ENCODE results near the gene RFC2. TPM values are rescaled to one million over a fixed set of nuclear protein-coding genes. Genes with fewer than 3 reads are reported as not detected.

The RFC2 gene
- polyA plus RNA-seq, 1 of the 3 experiments (the other 2 are of a cell fraction), result 31.2 TPM

- no peak for TF ChIP-seq RAD21 (IDR thresholded peaks at IDR 0.05; ENCODE audit: low read length)
- no peak for TF ChIP-seq SMC3 (IDR thresholded peaks at IDR 0.05; ENCODE audit: low read depth, low read length)
- TF ChIP-seq ZBTB33 (IDR thresholded peaks at IDR 0.05; ENCODE audit: borderline replicate concordance, low read depth), result no peak
- TF ChIP-seq CTCF (IDR thresholded peaks at IDR 0.05), result no peak
Measured at GRCh38 chr7:74216361-74216761, 37.8 kb downstream of the RFC2 start.

GRCh38 chr7:74215921-74216320 lies 38.3 kb downstream of the RFC2 start:
- WGBS (ENCODE audit: low lambda C conversion rate), result 80% methylated on average over 13 of the region's 15 CpGs
- Histone ChIP-seq H3K9me2 (no peaks in the 10 kb centered on the region), H3K36me3 (replicated peaks in 1 of 2; ENCODE audit: control insufficient read depth in 1 of 2, insufficient read depth in 2 of 2, low read length in 1 of 2) (no peaks in the 10 kb centered on the region), H2AFZ (ENCODE audit: low read depth) (no peak overlapping the region), H3K4me1 (ENCODE audit: control insufficient read depth in 1 of 2, insufficient read depth in 2 of 2, low read depth in 1 of 2, low read length in 1 of 2) (no peaks in the 10 kb centered on the region), H3K4me3 (ENCODE audit: low read depth in 2 of 2, low read length in 1 of 2) (no peak overlapping the region), H4K20me1 (ENCODE audit: insufficient read depth) (no peaks in the 10 kb centered on the region), H3K9ac (no peak overlapping the region), H3K27ac (ENCODE audit: low read depth in 2 of 2, low read length in 1 of 2) (no peak overlapping the region), H3K27me3 (ENCODE audit: insufficient read depth) (no peaks in the 10 kb centered on the region), H3K4me2 (no peak overlapping the region), H3F3A (replicated peaks; ENCODE audit: insufficient read depth) (peaks cover 15% of the 10 kb centered on the region), H3K9me3 (no peaks in the 10 kb centered on the region), H3K79me2 (ENCODE audit: insufficient read depth) (no peaks in the 10 kb centered on the region)
- POLR2A ChIA-PET, result no interaction called here
- CTCF ChIA-PET, result interaction anchor here (0.9 to 3.9 kb wide), 3 partner anchors 10 to 185 kb away, joined by 3 to 48 read pairs (median 8); no protein-coding TSS in a partner anchor
- DNase-seq, result no peak
- TF ChIP-seq FOXJ3 (CRISPR knock-in tag; IDR thresholded peaks at IDR 0.05), result no peak
- TF ChIP-seq MAX (IDR thresholded peaks at IDR 0.05; ENCODE audit: low read depth), result no peak
- no peak for TF ChIP-seq RAD21 (IDR thresholded peaks at IDR 0.05; ENCODE audit: low read length)
- TF ChIP-seq SIN3A (IDR thresholded peaks at IDR 0.05; ENCODE audit: borderline replicate concordance, low read depth, low read length), result no peak
- no peak for TF ChIP-seq YY1 (IDR thresholded peaks at IDR 0.05; ENCODE audit: low read depth)
- no peak for TF ChIP-seq CHD2 (IDR thresholded peaks at IDR 0.05; ENCODE audit: low read length, partially characterized antibody)
- TF ChIP-seq NRF1 (IDR thresholded peaks at IDR 0.05; ENCODE audit: low read depth, low read length), result no peak
- no peak for TF ChIP-seq REST (IDR thresholded peaks at IDR 0.05; ENCODE audit: low read depth, low read length)
- TF ChIP-seq TAF1 (IDR thresholded peaks at IDR 0.05; ENCODE audit: borderline replicate concordance, low read depth, low read length), result no peak
- TF ChIP-seq POLR2AphosphoS5 (IDR thresholded peaks at IDR 0.05; ENCODE audit: low read depth, low read length), result no peak
- no peak for TF ChIP-seq IRF3 (IDR thresholded peaks at IDR 0.05; ENCODE audit: low read depth, low read length)
- no peak for TF ChIP-seq PBX3 (IDR thresholded peaks at IDR 0.05)
- TF ChIP-seq RXRA (IDR thresholded peaks at IDR 0.05; ENCODE audit: borderline replicate concordance, low read depth), result no peak

More at GRCh38 chr7:74216361-74216761, 37.8 kb downstream of the RFC2 start:
- Histone ChIP-seq H4K20me1 (ENCODE audit: insufficient read depth) (no peaks in the 10 kb centered on the region), H3K4me1 (ENCODE audit: control insufficient read depth in 1 of 2, insufficient read depth in 2 of 2, low read depth in 1 of 2, low read length in 1 of 2) (no peaks in the 10 kb centered on the region), H3K4me3 (ENCODE audit: low read depth in 2 of 2, low read length in 1 of 2) (no peak overlapping the region), H3K27me3 (ENCODE audit: insufficient read depth) (no peaks in the 10 kb centered on the region), H3K27ac (ENCODE audit: low read depth in 2 of 2, low read length in 1 of 2) (no peak overlapping the region), H2AFZ (ENCODE audit: low read depth) (no peak overlapping the region), H3K9me2 (no peaks in the 10 kb centered on the region), H3K4me2 (no peak overlapping the region), H3K79me2 (ENCODE audit: insufficient read depth) (no peaks in the 10 kb centered on the region), H3K9ac (no peak overlapping the region), H3K36me3 (replicated peaks in 1 of 2; ENCODE audit: control insufficient read depth in 1 of 2, insufficient read depth in 2 of 2, low read length in 1 of 2) (no peaks in the 10 kb centered on the region), H3F3A (replicated peaks; ENCODE audit: insufficient read depth) (peaks cover 11% of the 10 kb centered on the region), H3K9me3 (no peaks in the 10 kb centered on the region)
- ChIA-PET POLR2A (no interaction called here), CTCF (interaction anchor here (1.3 to 3.9 kb wide), 2 partner anchors 10 to 185 kb away, joined by 8 to 48 read pairs; no protein-coding TSS in a partner anchor)
- no peak for DNase-seq
- WGBS (ENCODE audit: low lambda C conversion rate), result 86% methylated on average over 8 of the region's 8 CpGs
